Tongue (tissue), 2 donors: ENCODE results near the gene OBI1. TPM values are rescaled to one million over a fixed set of nuclear protein-coding genes. Genes with fewer than 3 reads are reported as not detected.
"Not testable (repeated sequence)": the region's sequence is repeated elsewhere in the genome, so short reads cannot be mapped to it uniquely, and the experiment has no call there.

Experiments
- DNase-seq: peaks from one replicate; pipeline ENCODE4 v3.0.0-alpha.2; 2015
- total RNA-seq: library from RNA; depleted of rRNA; stranded (reverse); fragments of >200 nt; gene quantifications from one replicate; pipeline ENCODE4 v1.2.3, GENCODE V29; 2014

The OBI1 gene
- total RNA-seq, 1 donor from 2014 or later, result 17.7 TPM

- DNase-seq, result no peak
Measured at GRCh38 chr13:78649997-78650716, 8.8 kb downstream of the OBI1 start.

GRCh38 chr13:78647109-78647678 is 11.8 kb downstream of the OBI1 start:
- not testable (repeated sequence) for DNase-seq

- no peak for DNase-seq
Measured at GRCh38 chr13:78638216-78638615, 20.7 kb downstream of the OBI1 start.

DNA sequence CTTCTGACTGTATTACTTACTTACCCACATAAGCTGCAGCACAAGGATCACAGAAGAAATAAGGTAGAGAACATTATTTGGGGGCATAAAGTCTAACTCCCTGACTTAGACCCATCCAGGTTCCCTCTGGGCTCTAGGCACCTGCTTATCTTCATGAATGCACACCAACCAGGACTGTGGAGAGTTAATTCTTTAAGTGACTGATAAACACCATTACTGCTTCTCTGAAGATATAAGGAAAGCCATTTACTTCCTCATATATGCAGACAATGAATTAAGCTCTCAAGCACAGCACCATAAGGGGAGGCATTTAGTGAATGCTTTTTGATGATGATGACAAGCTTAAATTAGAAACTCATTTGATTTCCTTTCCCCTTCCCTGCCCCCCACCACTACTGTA is 22.5 kb downstream of the OBI1 start:
- DNase-seq, result no peak

- DNase-seq, result peak; percentile 53
Measured at GRCh38 chr13:78632996-78633395, 26.0 kb downstream of the OBI1 start.

DNA sequence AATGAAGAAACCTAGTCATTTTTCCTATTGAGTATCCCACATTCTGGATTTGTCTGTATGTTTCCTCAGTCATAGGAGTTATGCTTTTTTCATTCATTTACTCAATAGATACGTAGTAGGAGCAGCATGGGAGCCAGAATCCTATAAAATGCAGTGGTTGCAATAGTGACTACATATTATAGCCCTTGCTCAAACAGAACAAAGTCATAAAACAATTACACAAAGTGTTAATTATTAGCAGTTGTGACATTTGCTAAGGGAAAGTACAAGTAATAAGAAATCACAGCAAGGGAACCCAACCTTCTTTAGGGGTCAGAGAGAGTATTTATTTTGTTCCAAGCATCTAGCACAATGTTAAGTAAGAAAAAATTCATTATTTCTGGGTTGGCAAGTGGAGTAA is 27.9 kb downstream of the OBI1 start:
- DNase-seq, result no peak

DNA sequence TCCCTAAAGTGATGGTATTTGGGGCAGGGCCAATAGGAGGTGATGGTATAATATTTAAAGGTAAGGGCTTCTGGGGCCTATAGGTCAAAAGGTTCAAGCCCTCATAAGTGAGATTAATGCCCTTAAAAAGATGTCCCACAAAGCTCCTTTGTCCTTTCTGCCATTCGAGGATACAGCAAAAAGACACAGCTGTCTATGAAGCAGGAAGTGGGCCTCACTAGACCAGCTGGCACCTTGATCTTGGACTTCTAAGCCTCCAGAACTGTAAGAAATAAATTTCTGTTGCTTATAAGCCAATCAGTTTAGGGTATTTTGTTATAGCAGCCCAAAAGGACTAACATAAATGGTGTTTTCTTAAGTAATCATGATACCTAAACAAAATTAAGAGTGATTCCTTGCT is 28.4 kb downstream of the OBI1 start:
- DNase-seq, result peak; percentile 47

DNA sequence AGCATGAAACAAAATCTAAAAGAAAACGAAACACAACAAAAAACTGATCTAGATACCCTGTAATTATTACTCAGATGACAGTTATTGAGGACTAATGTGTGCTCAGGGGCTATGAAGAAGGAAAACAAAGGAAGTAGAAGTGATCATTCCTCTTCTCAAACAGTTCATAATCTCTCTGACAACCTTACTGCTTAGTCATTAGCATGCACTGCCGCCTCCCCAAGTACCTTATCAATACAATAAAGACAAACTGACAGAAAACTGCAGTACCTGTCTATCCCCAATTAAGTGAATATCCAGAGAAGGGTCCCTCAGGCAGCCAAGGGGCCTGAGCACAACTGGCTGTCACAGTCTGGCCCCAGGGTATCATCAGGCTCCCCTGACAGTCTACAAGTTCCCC is 33.6 kb downstream of the OBI1 start:
- DNase-seq, result no peak

DNA sequence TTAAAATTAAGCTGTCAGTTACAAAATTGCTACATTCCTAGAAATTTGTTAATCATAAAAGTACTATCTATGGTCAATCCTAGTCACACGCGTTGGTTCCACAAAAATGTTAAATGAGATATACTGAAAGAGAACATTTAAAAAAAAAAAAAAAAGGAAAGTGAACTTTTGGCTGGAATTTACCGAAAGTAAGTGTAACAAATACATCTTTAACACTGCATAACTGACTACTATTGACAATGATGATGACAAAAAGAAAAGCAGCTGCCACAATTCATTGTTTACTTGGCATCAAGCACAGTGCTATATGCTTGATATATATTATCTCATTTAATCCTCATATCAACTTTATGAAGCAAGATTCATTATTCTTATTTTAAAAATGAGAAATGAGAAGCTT is 35.8 kb downstream of the OBI1 start:
- no peak for DNase-seq

GRCh38 chr13:78620936-78621470 is 38.0 kb downstream of the OBI1 start:
- DNase-seq, result no peak

GRCh38 chr13:78618411-78618810 is 40.5 kb downstream of the OBI1 start:
- no peak for DNase-seq

- DNase-seq, result no peak
Measured at GRCh38 chr13:78611040-78611439, 47.9 kb downstream of the OBI1 start.

- no peak for DNase-seq
Measured at GRCh38 chr13:78610381-78610883, 48.5 kb downstream of the OBI1 start.

DNA sequence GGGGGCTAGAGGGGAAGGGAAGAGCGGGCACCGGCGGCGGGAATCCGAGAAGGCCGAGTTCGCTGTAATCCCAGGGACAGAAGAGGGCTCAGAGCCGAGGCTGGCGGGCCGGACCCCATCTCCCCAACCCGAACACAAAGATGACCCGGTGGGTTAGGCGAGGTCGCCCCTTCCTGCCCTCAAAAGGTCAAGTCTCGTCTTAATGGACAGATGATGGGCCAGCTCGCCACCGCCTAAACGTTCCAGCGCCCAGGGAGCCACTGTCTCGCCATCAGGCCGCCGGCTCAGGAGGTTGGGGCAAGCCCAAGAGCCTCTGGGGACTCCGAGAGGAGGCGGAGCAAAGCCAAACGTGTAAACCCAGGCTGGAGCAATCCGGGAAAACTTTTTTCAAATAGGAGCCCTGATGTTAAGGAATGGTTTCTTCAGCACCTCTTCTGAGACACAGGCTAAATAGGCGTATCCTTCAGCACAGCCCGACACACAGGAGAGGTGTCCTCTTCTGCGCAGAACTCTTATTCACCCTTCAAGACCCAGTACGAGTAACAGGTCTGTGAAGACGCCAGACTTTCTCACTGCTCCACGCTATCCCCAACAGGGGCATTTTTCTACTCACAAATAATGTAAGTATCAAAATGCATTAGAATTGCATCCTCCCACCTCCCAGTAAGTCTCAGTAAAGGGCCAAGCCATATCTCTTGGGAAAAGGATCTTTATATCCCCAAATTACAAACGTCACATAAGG is 49.3 kb downstream of the OBI1 start:
- DNase-seq, result no peak

DNA sequence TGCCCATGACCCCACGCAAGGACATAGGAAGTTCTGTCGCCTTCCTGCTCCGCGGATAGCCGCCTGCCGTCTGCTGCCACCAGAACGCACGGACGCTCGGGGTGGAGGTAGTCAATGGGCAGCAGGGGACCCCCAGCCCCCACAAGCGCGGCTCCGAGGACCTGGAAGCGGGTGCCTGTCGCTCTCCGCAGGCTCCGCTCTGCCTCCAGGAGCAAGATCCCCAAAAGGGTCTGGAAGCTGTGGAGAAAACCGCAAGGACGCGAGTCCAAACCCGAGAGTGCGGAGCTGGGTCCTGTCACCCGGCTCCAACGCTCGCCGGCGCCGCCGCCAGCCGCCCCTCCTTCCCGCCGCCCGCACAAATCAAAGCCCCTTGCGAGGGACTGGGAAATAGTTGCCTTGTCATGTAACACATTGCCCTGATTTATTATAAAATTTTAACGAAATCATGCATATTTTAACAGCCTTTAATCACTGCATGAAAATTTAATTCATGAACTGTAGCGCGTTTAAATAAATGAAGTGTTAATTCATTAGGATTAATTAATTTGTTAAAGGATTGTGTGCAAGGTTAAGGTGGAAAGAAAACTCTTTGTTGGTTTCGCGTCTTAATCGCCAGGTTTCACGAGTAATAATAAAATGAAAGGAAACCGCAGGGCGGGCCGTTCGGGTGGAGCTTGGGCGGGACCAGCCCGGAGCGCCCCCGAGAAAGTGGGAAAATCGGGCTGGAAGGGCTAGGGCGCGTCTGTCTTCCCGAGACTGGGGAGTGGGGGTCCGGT is 50.1 kb downstream of the OBI1 start:
- DNase-seq, result no peak

DNA sequence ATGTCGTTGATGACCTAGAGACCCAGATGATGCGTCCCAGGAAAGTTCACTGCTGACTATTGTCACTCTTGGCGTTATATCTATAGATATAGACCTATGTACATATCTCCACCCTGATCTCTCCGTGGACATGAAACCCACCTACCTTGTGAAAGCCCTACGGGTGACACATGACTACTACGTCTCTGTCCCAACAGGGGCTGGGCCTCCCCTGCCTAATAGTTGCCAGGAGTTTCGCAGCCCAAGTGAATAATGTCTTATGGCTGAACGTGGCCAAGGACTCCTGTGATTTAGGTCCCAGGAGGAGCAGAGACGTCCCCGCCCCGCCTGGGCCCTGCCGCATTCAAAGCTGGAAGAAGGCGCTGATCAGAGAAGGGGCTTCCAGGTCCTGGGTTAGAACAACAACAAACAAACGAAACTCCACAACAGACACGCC is 50.7 kb downstream of the OBI1 start:
- DNase-seq, result no peak

DNA sequence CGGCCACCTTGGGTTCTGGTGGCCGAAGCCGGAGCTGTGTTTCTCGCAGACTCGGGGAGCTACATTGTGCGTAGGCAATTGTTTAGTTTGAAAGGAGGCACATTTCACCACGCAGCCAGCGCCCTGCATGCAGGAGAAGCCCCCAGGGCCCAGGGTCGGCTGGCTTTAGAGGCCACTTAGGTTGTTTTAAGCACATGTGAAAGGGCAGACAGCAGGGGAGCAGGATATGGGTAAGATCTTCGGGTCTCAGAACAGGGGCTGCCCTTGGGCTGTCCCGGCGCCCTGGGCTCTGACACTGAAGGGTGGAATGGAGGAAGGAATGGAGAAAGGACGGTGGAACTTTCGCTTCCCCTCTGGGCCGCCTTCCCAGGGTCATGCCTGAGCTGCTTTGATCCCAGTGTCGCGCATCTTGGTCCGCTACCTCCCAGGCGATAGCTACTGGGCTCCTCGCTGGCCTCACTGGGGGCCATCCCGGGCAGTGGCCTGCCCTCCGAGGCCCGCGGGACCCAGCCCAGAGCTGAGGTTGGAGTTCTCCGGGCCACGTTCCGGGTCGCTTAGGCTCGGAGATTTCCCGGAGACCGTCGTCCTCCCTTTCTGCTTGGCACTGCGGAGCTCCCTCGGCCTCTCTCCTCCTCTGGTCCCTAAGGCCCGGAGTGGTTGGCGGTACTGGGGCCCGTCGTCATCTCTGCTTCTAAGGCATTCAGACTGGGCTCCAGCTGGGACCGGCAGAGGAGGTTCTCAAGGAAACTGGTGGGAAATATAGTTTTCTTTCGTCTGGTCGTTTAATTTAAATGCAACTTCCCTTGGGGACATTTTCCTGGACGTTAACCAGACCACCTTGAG is 51.3 kb downstream of the OBI1 start:
- DNase-seq, result no peak

DNA sequence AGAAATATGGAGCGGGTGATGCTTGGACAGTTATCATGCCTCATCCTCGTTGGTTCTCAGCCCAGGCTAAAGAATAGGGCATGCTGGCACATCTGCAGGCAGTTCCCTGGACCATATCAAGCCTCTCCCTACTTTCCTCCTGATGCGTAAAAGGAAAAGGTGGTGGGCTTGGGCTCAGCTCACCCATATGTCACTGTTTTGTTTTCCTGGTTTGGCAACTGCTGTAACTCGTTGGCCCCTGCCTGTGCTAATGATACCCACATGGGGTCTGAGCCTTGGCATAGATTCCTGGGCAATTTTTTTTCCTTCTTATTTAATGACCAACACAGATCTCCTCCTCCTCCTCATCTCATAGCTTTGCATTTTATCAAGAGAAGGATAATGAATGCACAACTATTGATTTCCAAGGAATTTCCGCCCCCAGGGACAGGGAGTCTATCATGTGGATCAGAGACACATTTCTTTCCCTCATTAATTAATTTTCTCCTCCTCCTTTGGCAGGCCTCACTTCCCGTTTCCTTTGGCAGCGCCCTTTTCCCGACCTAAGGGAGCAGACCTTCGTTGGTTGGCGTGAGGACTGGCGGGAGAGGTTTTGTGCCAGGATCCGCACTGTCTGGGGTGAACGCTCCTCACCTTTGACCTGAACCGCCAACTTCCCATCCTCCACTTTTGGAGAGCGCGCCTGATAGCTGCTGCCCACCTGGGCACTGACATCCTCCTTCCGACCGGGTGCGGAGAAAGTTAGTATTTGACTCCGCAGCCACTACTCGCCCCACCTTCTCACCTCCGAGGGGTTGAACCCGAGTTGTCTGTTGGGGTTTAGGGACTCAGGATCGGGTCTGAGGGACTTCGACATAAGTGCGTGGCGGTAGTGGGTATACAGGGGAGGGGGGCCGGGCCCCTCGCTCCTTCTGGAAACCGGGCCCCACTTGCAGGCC is 52.2 kb downstream of the OBI1 start:
- DNase-seq, result no peak

- DNase-seq, result no peak
Measured at GRCh38 chr13:78604782-78605611, 54.0 kb downstream of the OBI1 start.
